ENCODE data around the gene CRACR2B. TPM values are rescaled to one million over a fixed set of nuclear protein-coding genes. Genes with fewer than 3 reads are reported as not detected.

CRACR2B gene
- total and polyA plus RNA-seq, 2 donors, result 5.9 to 20.2 TPM

DNA sequence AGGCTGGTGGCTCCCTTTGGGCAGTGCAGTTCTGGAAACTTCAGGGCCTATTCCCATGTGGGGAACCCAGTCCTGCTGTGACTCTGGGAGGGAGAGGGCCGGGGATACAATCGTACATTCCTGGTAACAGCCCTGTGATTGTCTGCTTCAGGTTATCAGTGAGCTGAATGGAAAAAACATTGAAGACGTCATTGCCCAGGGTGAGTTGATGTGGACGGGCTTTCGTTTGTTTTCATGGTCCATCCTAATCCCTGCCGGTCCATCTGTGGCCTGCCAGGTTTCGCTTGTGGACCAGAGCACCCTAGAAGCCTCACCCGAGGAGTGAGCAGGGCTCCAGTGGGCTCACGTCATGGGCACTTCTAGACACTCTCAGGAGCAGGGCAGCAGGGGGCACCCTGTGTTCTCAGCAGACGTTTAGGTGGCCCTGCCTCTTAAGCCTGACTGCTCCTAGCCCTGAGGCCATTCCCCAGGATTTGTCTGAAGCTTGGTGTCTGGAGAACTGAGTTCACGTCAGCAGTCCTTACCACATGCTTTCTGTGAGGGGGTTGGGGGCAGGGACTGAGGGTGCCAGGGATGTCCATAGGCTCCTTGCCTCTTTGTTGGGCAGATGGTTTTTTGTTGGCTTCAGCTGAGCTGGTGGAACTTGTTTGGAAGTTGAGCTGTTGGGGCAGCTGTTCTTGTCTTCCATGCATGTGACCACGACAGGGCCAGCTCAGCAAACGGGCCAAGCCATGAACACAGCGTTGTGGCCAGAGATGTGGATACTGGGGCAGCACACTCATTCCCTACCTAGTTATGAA, 16.1 kb upstream of the CRACR2B start:
- WGBS, result 69% methylated on average over 14 of the region's 14 CpGs
- no peak overlapping the region for H3K4me3 ChIP-seq (ENCODE audit: low read depth, low read length)
- H3K27ac ChIP-seq (ENCODE audit: low read depth), result no peak overlapping the region
- no peak for DNase-seq (ENCODE audit: extremely low spot score)
- H3K36me3 ChIP-seq (ENCODE audit: insufficient read depth), result no peaks in the 10 kb centered on the region
- peaks cover 3% of the 10 kb centered on the region for H3K4me1 ChIP-seq (ENCODE audit: insufficient read depth)

DNA sequence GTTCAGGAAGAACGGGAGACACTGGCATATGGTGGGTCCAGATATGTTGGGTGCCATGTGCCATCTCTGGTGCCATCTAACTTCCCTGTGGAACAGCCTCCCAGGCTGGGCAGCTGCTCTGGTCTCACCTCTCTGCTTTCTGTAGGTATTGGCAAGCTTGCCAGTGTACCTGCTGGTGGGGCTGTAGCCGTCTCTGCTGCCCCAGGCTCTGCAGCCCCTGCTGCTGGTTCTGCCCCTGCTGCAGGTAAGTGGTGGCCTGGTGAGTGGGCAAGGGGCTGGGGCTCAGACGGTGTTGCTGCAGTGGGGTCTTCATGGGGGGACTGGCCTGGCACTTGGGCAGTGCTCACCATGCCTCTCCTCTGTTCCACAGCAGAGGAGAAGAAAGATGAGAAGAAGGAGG, 15.3 kb upstream of the CRACR2B start:
- WGBS, result 84% methylated on average over 3 of the region's 3 CpGs
- H3K27ac ChIP-seq (ENCODE audit: low read depth), result no peak overlapping the region
- no peak overlapping the region for H3K4me3 ChIP-seq (ENCODE audit: low read depth, low read length)
- no peaks in the 10 kb centered on the region for H3K36me3 ChIP-seq (ENCODE audit: insufficient read depth)
- no peak for DNase-seq (ENCODE audit: extremely low spot score)
- peaks cover 3% of the 10 kb centered on the region for H3K4me1 ChIP-seq (ENCODE audit: insufficient read depth)

DNA sequence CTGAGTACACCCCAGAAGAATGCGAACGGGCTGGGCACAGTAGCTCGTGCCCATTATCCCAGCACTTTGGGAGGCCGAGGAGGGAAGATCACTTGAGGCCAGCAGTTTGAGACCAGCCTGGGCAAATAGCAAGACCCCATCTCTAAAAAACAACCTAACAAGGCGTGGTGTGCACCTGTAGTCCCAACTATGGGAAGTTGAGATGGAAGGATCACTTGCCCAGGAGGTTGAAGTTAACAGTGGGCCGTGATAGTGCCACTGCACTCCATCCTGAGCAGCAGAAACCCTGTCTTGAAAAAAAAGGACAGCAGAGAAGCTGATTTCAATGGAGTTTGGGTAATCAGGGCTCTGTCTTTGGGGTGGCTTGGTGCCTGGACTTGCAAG, 14.7 kb upstream of the CRACR2B start:
- Histone ChIP-seq H3K4me3 (ENCODE audit: low read depth, low read length) (no peak overlapping the region), H3K36me3 (ENCODE audit: insufficient read depth) (no peaks in the 10 kb centered on the region), H3K27ac (ENCODE audit: low read depth) (no peak overlapping the region), H3K4me1 (ENCODE audit: insufficient read depth) (peaks cover 3% of the 10 kb centered on the region)
- DNase-seq (ENCODE audit: extremely low spot score), result no peak
- 84% methylated on average over 6 of the region's 6 CpGs for WGBS

- no peak for DNase-seq (ENCODE audit: extremely low spot score)
- no peak overlapping the region for H3K4me3 ChIP-seq (ENCODE audit: low read depth, low read length)
- H3K36me3 ChIP-seq (ENCODE audit: insufficient read depth), result no peaks in the 10 kb centered on the region
- 81% methylated on average over 9 of the region's 9 CpGs for WGBS
- peaks cover under 1% of the 10 kb centered on the region for H3K4me1 ChIP-seq (ENCODE audit: insufficient read depth)
- H3K27ac ChIP-seq (ENCODE audit: low read depth), result no peak overlapping the region
Observed at GRCh38 chr11:813456-814096, 14.1 kb upstream of the CRACR2B start.

- WGBS, result 87% methylated on average over 11 of the region's 11 CpGs
- Histone ChIP-seq H3K27ac (ENCODE audit: low read depth) (no peak overlapping the region), H3K4me3 (ENCODE audit: low read depth, low read length) (no peak overlapping the region), H3K36me3 (ENCODE audit: insufficient read depth) (no peaks in the 10 kb centered on the region), H3K4me1 (ENCODE audit: insufficient read depth) (no peaks in the 10 kb centered on the region)
- no peak for DNase-seq (ENCODE audit: extremely low spot score)
Observed at GRCh38 chr11:815675-816432, 11.9 kb upstream of the CRACR2B start.

- 81% methylated on average over 11 of the region's 11 CpGs for WGBS
- Histone ChIP-seq H3K27ac (ENCODE audit: low read depth) (no peak overlapping the region), H3K36me3 (ENCODE audit: insufficient read depth) (no peaks in the 10 kb centered on the region), H3K4me1 (ENCODE audit: insufficient read depth) (no peaks in the 10 kb centered on the region), H3K4me3 (ENCODE audit: low read depth, low read length) (no peak overlapping the region)
- no peak for DNase-seq (ENCODE audit: extremely low spot score)
Observed at GRCh38 chr11:816433-816779, 11.3 kb upstream of the CRACR2B start.

GRCh38 chr11:818396-819128, 9.2 kb upstream of the CRACR2B start, which contains the start of gene PNPLA2:
Gene PNPLA2, plus strand, starts transcription at chr11:818914. Its CDS starts 805 bp downstream, at chr11:819719.
- H3K36me3 ChIP-seq (ENCODE audit: insufficient read depth), result no peaks in the 10 kb centered on the region
- no peak for DNase-seq (ENCODE audit: extremely low spot score)
- 23% methylated on average over 20 of the region's 20 CpGs for WGBS
- H3K4me1 ChIP-seq (ENCODE audit: insufficient read depth), result no peaks in the 10 kb centered on the region
- H3K27ac ChIP-seq (ENCODE audit: low read depth), result peak within 1 kb of the TSS; percentile 96
- peak within 1 kb of the TSS; percentile 94 for H3K4me3 ChIP-seq (ENCODE audit: low read depth, low read length)

- no peaks in the 10 kb centered on the region for H3K36me3 ChIP-seq (ENCODE audit: insufficient read depth)
- peak overlapping the region; percentile 96 for H3K27ac ChIP-seq (ENCODE audit: low read depth)
- under 1% methylated on average over 96 of the region's 96 CpGs for WGBS
- peak overlapping the region; percentile 94 for H3K4me3 ChIP-seq (ENCODE audit: low read depth, low read length)
- no peaks in the 10 kb centered on the region for H3K4me1 ChIP-seq (ENCODE audit: insufficient read depth)
- DNase-seq (ENCODE audit: extremely low spot score), result no peak
Observed at GRCh38 chr11:819129-819931, 8.4 kb upstream of the CRACR2B start.

GRCh38 chr11:819943-820649, 7.6 kb upstream of the CRACR2B start:
- DNase-seq (ENCODE audit: extremely low spot score), result no peak
- 4% methylated on average over 47 of the region's 47 CpGs for WGBS
- peak overlapping the region; percentile 94 for H3K4me3 ChIP-seq (ENCODE audit: low read depth, low read length)
- H3K4me1 ChIP-seq (ENCODE audit: insufficient read depth), result no peaks in the 10 kb centered on the region
- H3K36me3 ChIP-seq (ENCODE audit: insufficient read depth), result peaks cover 5% of the 10 kb centered on the region
- no peak overlapping the region for H3K27ac ChIP-seq (ENCODE audit: low read depth)

DNA sequence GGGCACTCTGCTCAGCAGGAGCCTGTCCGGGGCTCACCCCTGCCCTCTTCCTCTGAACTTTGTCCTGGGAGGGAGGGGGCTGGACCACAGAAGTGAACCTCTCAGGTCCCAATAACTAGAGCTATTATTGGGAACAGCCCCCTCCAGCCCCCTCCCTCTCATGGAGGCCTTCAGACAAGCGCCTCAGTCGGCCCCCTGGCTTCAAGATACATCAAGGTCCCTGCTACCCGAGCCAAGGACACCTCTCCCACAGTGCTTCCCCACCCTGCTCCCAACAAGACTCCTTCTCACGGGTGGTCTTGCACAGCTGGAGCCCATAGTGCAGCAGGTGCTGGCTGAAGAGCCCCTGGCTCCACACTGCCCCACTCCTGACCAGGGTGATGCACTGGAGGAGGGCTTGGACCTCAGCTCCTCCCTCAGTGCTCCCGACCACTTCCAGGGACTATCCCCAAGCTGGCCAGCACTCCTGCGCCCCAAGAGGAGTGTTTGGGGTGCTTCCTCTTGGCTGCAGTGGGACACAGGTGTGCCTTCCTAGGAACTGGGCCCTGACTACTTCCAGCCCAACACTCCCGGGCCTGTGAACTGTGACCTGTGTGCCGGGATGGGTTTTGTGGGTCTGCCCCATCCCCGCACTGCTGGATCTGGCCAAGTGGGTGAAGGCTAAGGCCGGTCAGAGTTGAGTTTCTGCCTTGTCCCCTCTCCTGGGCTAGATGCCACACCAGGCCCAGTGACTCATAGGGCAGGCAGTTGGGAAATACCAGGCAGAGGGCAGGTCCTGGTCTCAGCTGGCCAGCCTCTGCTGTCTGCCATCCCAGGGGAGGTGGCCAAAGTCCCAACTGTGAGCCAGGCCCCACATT, 6.8 kb upstream of the CRACR2B start:
- no peaks in the 10 kb centered on the region for H3K4me1 ChIP-seq (ENCODE audit: insufficient read depth)
- peak overlapping the region; percentile 43 for H3K27ac ChIP-seq (ENCODE audit: low read depth)
- no peak for DNase-seq (ENCODE audit: extremely low spot score)
- peak overlapping the region; percentile 94 for H3K4me3 ChIP-seq (ENCODE audit: low read depth, low read length)
- 64% methylated on average over 11 of the region's 11 CpGs for WGBS
- H3K36me3 ChIP-seq (ENCODE audit: insufficient read depth), result peaks cover 5% of the 10 kb centered on the region

GRCh38 chr11:821512-822371, 6.0 kb upstream of the CRACR2B start:
- 84% methylated on average over 22 of the region's 22 CpGs for WGBS
- DNase-seq (ENCODE audit: extremely low spot score), result no peak
- Histone ChIP-seq H3K4me1 (ENCODE audit: insufficient read depth) (no peaks in the 10 kb centered on the region), H3K36me3 (ENCODE audit: insufficient read depth) (peaks cover 5% of the 10 kb centered on the region), H3K4me3 (ENCODE audit: low read depth, low read length) (no peak overlapping the region), H3K27ac (ENCODE audit: low read depth) (no peak overlapping the region)
